Hippocampal formation (tissue), 2 donors: ENCODE data around the gene ZNF331.

ENCODE experiments used
- DNase-seq, 2 donors: peaks; one replicate each; lab custom pipeline; 2025; lab: John Stamatoyannopoulos, UW

Gene ZNF331

GRCh38 chr19:53571339-53571738 lies 33.4 kb downstream of the ZNF331 start:
- no peak for DNase-seq

- DNase-seq = no peak
These were observed 39.2 kb downstream of the ZNF331 start for GRCh38 chr19:53576941-53577653.

- no peak for DNase-seq
These were observed 40.0 kb downstream of the ZNF331 start for GRCh38 chr19:53577968-53578367.

GRCh38 chr19:53579518-53579917 lies 41.6 kb downstream of the ZNF331 start:
- no peak for DNase-seq

- DNase-seq = no peak
These were observed 43.2 kb downstream of the ZNF331 start for GRCh38 chr19:53580871-53581835.

GRCh38 chr19:53581871-53582279 lies 43.9 kb downstream of the ZNF331 start:
- DNase-seq = no peak

- no peak for DNase-seq
These were observed 45.2 kb downstream of the ZNF331 start for GRCh38 chr19:53583181-53583580.

GRCh38 chr19:53586277-53586691 lies 48.3 kb downstream of the ZNF331 start:
- no peak for DNase-seq

GRCh38 chr19:53594811-53595509 lies 57.0 kb downstream of the ZNF331 start:
- DNase-seq = no peak

- no peak for DNase-seq
These were observed 57.5 kb downstream of the ZNF331 start for GRCh38 chr19:53595510-53595867.

GRCh38 chr19:53596056-53596455 lies 58.1 kb downstream of the ZNF331 start:
- DNase-seq = no peak

GRCh38 chr19:53597023-53597422 lies 59.1 kb downstream of the ZNF331 start:
- no peak for DNase-seq

- no peak for DNase-seq
These were observed 60.4 kb downstream of the ZNF331 start for GRCh38 chr19:53598361-53598760.

- DNase-seq = no peak
These were observed 62.3 kb downstream of the ZNF331 start for GRCh38 chr19:53600217-53600616.

GRCh38 chr19:53606031-53606430 lies 68.1 kb downstream of the ZNF331 start:
- DNase-seq = no peak

GRCh38 chr19:53608381-53608780 lies 70.4 kb downstream of the ZNF331 start:
- DNase-seq = no peak

- no peak for DNase-seq
These were observed 75.0 kb downstream of the ZNF331 start for GRCh38 chr19:53612762-53613526.

- no peak for DNase-seq
These were observed 84.2 kb downstream of the ZNF331 start for GRCh38 chr19:53621885-53622740.

GRCh38 chr19:53624771-53625545 lies 87.0 kb downstream of the ZNF331 start:
- DNase-seq = no peak

GRCh38 chr19:53626486-53626885 lies 88.5 kb downstream of the ZNF331 start:
- DNase-seq = no peak
